Uterus (tissue), 2 donors: ENCODE measurements around the gene CIC.

Experiments
- POLR2A ChIP-seq, 2 donors: fragments of 450-650 bp; IDR thresholded peaks; one replicate each; pipeline ENCODE4 v1.6.1; 2016; ENCODE audit warnings: antibody characterized with exemption in 2 of 2, mild to moderate bottlenecking in 1 of 2, moderate library complexity in 1 of 2
- TF ChIP-seq, protein P1 (sequence below), 4 experiments: fragments of 200-600 bp in 2 of 4; fragments of 450-650 bp in 2 of 4; sonication (generic) in 2 of 4; IDR thresholded peaks; one replicate each; pipeline ENCODE4 v1.5.1; 2016 to 2019; ENCODE audit warnings: antibody characterized with exemption in 4 of 4, mild to moderate bottlenecking in 2 of 4, moderate library complexity in 1 of 4

DNA sequence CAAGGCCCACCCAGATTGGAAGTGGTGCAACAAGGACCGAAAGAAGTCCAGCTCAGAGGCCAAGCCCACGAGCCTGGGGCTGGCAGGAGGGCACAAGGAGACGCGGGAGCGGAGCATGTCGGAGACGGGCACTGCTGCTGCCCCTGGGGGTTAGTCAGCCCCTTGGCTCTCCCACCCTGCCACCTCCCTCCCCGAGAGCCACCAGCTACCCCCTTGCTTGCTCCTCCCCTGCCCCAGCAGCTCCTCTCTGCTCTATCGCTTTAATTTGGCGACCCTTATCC, 18.7 kb downstream of the CIC start:
- TF ChIP-seq, protein P1, sequence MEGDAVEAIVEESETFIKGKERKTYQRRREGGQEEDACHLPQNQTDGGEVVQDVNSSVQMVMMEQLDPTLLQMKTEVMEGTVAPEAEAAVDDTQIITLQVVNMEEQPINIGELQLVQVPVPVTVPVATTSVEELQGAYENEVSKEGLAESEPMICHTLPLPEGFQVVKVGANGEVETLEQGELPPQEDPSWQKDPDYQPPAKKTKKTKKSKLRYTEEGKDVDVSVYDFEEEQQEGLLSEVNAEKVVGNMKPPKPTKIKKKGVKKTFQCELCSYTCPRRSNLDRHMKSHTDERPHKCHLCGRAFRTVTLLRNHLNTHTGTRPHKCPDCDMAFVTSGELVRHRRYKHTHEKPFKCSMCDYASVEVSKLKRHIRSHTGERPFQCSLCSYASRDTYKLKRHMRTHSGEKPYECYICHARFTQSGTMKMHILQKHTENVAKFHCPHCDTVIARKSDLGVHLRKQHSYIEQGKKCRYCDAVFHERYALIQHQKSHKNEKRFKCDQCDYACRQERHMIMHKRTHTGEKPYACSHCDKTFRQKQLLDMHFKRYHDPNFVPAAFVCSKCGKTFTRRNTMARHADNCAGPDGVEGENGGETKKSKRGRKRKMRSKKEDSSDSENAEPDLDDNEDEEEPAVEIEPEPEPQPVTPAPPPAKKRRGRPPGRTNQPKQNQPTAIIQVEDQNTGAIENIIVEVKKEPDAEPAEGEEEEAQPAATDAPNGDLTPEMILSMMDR (IDR thresholded peaks at IDR 0.05): no peak
- TF ChIP-seq POLR2A (IDR thresholded peaks at IDR 0.05): no peak
